HG03575 (cell line): ENCODE results near the gene GAS2.

ENCODE experiments used
- ATAC-seq: cut with Tn5 transposase; IDR thresholded peaks from one replicate; pipeline ENCODE4 v1.9.1; 2021; ENCODE audit not compliant: unreplicated experiment, insufficient number of reproducible peaks, low FRiP score; ENCODE audit errors: extremely low read depth

GAS2 gene

DNA sequence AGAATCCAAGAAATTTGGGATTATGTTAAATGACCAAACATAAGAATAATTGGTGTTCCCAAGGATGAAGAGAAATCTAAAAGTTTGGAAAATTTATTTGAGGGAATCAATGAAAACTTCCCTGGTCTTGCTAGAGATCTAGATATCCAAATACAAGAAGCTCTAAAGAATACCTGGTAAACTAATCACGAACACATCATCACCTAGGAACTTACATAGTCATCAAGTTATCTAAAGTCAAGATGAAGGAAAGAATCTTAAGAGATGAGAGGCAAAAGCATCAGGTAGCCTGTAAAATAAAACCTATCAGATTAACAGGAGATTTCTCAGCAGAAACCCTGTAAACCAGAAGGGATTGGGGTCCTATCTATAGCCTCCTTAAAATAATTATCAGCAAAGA, 46.9 kb downstream of the GAS2 start:
- no peak for ATAC-seq

DNA sequence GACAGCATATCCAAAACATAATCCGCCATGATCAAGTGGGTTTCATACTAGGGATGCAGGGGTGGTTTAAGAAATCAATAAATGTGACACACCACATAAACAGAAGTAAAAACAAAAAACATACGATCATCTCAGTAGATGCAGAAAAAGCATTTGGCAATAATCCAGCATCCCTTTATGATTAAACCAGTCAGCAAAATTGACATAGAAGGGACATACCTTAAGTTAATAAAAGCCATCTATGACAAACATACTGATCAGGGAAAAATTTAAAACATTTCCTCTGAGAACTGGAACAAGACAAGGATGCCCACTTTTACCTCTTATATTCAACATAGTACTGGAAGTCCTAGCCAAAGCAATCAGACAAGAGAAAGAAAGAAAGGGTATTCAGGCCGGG, 49.6 kb downstream of the GAS2 start:
- no peak for ATAC-seq

DNA sequence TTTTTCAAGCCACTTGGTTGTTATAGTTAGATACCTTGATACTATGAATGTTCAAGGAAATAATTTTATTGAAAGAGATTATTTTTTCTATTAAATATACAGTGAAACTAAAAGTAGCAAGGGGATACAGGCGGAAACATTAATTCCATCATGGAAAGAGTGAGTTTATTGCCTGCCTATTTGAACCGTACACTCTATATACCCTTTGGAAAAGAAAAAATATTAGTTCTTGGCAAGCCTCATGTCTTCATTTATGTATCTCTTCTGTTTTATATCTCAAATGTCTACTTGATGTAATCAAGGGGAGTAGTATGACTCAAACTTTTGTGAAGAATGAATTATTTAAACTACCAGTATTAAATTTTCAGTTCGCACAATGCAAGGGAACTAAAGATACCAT, 54.0 kb downstream of the GAS2 start:
- ATAC-seq, result no peak

DNA sequence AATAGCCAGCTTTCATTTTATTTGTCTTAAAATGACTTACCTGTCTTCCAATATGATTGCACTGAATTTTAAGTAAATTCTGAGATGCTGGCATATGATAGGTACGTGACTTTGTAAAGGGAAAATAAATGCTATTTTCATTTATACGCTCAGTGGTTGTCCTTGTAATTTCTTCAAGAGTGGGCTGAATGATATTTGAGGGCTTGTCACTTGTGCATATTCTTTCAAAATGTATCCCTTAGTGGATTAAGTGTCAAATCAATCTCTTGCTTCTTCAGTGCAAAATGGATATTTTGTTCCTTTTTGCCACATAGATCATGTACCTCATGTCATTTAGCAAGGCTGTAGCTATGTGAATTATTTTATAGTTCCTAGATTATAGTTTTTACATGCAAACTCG, 56.9 kb downstream of the GAS2 start:
- ATAC-seq, result no peak

DNA sequence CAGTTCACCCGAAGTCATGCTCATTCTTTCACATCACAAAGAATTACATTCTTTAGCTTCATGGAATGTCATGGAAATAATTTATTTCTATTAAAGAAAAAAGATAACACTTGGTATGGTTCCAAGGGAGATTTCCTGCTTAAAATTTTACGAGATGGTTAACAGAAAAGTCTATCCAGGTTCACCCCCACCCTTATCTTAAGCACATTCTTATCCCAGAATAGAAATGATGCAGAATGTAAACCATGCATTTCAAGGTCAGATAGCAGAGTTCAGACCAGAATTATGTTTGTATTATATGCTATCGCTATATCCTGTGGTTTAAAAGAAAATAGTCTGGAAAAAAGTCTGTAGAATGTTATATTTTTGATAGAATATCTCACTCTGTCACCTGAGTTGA, 58.7 kb downstream of the GAS2 start:
- ATAC-seq, result no peak

DNA sequence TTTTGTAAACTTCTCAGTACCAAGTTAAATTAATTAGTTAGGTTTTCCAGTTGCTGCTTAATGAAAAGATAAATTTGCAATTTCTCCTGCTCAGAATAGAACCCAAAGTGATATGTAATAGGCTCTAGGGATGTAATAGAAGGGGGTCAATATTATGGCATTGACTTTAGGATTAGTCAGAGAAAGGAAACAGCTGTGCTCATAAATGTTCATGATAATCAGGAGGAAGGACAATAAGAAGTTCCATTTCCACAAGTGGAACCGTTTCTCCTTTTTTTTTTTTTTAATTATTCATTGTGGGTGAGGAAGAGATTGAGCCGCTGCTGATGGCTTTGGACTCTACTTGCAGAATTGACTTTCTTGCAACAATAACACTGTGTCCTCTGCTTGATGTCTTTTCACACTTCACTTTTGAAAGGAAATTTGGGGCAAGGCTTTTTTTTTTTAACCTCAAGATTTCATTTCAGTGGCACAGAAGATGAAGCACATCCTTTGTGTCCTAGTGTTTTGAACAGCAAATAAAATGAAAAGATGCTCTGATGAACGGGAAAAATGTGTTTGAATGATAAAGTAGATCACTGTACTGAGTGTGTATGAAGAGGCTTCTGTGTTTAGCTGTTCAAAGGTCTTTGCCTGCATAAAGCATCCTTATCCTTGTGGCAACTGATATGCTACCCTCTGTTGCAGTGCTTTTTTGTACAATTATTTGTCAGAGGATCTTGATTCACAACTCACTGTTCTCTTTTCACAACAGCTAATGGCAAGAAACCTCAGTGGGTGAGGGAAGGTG, 62.4 kb downstream of the GAS2 start:
- ATAC-seq, result no peak

DNA sequence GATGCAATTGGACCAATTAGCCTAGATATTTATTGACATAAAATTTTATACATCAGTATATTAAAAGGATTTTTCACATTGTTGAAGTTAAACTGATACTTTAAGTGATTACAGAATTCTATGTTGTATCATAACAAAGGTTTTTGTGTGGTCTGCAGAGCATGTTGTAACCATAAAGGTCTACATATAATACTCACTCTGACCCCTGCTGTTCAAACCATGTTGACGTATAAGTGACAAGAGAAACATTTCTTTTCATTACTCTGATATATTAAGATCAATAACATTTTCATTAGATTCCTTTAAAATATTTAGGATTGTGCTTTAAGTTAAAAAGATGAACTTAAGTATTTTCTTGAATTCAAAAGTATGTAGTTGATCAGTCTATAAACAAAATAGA, 63.9 kb downstream of the GAS2 start:
- ATAC-seq, result no peak

DNA sequence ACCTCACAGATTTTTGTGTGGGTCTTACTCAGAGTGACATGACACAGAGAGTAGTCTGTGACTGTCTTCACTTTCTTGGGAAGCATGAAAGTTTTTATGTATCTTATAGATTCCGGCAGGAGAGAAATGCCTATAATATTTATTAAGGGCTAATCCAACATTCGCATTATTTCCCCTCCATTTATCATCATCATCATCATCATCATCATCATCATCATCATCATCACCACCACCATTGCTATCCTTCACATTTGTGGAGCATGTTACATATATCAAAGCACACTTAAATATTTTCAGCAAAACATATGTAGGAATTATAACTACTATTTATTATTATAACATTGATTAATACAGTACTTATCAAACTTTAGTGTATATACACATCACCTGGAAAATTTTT, 66.2 kb downstream of the GAS2 start:
- ATAC-seq, result no peak

DNA sequence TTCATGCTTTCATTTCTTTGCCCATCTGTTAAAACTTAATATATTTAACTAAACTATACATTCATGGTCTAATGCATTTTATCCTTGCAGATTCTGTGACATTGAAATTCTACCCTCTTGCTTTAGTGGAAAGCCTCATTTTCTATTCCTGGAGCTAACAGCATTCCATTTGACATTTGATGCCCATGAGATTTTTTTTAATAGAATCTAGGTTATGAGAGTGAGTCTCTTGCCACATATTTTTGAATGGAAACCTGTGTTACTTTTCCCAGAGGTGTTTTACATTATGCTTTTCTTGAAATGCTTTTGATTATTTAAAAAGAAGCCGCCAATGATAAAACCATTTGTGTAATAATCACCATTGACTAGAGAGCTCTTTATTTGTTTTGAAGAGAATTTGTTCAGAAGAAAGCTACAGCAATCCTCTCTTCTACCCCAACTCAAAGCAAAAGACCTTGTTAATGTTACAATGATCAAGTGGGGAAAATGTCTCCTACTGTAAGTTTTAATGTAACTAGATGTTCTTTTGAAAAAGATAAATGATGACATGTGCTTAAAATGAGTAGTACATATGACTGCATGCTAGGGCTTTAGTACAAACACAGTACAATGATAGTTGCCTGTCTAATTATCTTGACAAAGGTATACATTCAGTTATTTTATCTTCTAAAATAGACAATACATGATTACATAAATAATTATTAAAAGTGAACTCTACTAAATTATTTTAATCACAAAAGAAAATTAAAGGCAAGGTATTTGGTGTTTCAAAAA, 67.3 kb downstream of the GAS2 start:
- ATAC-seq, result no peak

DNA sequence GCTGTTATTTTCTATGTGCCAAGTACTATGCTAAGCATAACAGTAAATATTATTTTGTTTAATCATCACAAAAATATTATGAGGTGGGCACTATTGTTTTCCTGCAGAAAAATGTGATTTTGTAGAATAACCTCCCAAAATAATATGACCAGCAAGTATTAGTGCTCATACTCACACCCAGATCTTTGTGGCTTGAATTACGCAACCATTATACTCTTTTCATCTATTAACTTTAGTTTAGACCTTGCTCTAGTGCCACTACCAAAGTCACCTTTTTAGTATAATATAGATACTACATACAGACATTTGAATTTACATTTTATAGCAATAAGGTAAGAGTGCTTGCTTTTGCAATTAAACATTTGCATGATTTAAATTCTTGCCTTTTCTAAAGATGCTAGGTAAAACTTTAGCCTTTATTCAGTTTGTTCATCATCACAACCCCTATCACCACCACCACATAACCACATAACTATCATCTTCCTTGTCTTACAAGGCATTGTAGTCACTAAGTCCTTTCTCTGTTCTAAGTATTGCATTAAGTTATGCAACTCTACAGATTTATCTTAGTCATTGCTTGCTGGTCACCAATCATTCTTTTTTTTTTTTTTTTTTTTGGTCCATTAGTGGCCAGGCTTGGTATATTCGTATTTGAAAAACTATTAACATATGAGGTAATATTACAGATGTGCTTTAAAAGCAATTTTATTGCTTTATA, 68.4 kb downstream of the GAS2 start:
- no peak for ATAC-seq

DNA sequence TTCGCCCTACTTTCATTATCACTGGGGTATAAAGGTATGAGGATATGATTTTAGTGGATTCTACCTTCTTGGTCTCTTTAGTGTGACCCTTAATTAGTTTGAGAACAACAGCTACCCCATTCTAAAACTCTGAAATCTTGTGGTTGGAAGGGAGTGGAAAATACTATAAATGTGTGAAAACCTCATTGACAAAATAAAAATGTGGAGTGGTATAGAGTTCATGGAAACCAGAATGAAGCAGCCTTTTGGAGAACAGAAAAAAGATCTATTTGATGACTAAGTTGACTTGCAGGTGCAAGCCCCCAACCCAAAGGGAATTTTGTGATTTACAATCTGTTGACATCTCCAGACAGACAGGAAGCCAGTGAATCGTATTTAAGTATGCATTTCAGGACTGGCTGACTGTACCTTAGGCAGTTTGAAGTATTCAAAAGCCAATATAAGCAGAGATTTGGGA, 75.8 kb downstream of the GAS2 start:
- ATAC-seq, result no peak

DNA sequence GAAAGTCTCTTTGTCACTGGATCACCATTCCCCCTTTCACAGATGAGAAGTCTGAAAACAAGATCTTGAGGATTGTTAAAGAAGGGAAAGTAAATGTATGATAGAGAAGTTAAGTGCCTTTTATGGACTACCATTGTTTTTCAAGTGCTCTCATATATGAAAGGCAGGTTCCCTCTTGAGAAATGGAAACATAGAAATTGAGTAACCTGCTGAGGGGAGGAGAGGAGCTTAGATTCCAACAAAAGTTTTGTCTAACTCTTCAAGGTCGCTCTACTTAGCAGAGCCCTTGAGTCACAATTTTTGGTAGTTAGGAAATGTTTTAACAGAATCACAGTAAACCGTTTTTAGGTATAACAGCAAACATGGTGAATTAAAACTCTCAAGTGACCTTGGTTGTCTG, 83.1 kb downstream of the GAS2 start:
- no peak for ATAC-seq

DNA sequence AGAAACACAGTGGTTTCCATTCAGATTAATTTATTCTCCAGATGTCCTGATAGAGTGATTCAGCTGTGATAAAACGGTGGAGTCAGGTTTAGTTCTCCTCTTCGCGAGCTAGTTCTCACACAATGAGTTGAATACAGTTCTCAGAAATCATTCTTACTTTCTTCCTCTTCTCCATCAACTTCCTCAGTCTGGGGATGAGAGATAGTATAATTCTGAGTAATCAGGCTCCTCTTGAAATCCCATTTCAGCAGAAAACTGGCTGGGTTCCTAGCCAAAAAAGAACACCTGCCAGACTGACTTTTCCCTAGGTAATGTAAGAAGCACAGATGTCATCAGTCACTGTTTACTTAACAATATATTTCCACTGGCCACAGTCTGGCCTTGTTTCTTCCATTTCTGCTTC, 86.5 kb downstream of the GAS2 start:
- ATAC-seq, result no peak

DNA sequence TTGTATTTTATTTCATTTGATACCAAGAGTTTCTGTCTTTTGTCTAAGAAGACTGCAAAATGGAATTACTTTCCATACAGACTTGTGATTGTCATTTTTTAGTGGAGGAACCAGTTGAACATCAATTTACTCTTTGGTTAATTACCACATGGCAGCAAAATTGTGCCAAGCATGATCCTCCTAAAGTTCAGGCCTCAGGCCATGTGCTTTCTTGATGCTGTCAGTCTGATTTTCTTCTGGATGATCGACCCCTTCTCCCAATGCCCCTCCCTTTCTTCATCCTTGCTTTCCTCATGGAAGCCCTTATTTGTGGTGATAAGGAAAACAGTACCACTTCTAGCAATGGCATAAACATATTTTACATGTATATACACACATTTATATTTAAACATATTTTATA, 87.0 kb downstream of the GAS2 start:
- ATAC-seq, result no peak

DNA sequence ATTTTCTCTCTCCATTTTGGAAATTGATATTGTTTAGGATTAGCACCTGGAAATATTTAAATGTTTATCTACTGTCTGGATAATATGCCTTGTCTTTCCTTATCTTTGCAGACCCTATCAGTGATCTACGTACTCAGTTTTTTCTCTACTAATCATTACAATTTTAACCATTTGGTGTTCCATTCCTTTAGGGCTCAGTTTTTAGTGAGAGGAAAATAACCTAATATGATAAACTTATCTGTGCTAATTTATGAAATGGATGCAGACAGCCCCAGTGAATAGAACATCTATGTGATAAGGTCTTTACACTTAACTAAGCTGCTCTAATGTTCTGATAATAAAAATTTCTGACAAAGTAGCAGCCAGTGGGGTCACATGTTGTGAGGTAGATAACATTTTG, 94.7 kb downstream of the GAS2 start:
- ATAC-seq, result no peak

DNA sequence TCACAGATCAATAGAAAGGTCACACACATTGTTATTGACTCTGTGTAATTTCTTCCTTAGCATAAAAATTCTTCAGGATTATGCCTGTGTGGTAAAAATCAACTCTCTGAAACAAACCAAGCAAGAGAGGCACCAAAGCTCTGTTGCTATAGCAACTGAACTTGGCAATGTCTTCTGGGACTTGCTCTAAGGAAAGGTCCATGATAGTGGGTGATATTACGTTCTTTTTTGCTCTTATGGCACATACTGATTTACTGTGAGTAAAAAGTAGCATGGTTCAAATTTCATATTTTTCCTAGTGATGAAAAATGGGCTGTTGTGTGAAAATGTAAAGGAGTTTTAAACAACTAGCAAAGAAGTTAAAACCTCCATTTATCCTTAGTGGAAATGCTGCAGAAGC, 96.8 kb downstream of the GAS2 start:
- no peak for ATAC-seq

DNA sequence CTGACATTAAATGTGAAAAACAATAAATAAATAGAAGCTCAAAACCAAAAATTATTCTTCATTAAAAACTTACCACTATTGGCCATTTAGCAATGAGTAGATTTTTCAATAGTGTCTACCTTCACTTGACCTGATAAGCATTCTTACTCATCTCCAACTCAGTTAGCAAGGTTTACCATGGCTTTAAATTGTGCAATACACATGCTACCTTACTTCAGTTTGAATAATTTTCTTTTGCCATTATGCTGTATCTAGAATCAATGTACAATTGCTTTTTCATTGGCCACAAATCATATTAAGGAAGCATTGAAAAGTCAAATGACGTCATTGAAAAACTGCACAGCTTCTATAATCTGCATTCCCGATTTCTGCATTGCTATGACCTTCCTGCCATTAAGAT, 98.3 kb downstream of the GAS2 start:
- ATAC-seq, result no peak

DNA sequence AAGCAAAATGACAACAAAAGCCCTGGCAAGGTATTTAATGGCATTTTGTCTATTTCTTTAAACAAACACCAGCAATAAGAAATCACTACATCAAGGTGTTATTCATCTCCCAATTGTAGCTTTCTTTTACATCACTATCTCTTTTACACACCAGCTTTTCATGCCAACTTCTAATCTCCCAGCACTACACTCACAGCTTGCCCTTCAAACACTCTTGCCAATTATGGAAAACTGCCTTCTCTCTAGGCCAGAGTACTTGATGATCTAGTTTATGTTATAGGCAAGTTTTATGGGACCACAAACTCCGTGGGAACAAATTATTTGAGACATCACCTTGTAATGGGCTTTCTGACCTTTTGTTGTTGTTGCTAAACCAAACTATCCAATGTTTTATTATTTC, 101.9 kb downstream of the GAS2 start:
- no peak for ATAC-seq

DNA sequence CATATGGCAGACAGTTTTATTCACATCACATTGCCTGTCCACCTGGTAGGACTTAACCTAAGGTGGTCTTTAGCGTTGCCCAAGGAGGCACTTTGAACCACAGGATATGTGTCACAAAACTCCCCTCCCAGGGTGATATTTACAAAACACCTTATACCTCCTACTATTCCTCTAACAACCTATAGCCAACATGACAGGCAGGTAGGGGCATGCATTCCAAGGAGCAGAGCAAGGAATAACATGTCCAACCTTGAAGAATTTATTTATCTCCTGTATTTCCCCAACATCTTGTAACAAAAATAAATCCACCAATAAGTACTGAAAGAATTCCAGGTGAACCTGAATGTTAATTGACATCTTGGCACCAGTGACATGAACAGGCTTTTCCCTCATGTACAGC, 102.7 kb downstream of the GAS2 start:
- no peak for ATAC-seq

DNA sequence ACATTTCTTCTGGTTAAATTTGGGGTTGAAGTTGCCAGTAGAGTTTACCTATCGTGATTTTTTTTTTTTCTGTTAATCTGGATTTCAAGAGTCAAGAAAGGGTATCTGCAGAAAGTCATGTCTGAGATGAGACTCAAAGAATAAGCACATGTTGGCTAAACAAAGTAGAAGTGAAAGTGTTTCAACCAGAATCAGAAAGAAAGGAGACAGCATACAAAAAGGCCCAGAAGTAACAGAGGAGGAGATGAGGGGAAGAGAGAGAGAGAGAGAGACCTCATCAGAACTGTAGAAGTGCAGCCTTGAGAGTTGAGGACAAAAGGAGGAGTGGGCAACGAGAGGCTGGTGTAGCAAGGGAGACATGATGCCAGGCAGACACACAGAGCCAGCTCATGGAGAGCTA, 108.3 kb downstream of the GAS2 start:
- ATAC-seq, result peak; percentile 65
